ENCODE data around the gene FGD2.

DNA sequence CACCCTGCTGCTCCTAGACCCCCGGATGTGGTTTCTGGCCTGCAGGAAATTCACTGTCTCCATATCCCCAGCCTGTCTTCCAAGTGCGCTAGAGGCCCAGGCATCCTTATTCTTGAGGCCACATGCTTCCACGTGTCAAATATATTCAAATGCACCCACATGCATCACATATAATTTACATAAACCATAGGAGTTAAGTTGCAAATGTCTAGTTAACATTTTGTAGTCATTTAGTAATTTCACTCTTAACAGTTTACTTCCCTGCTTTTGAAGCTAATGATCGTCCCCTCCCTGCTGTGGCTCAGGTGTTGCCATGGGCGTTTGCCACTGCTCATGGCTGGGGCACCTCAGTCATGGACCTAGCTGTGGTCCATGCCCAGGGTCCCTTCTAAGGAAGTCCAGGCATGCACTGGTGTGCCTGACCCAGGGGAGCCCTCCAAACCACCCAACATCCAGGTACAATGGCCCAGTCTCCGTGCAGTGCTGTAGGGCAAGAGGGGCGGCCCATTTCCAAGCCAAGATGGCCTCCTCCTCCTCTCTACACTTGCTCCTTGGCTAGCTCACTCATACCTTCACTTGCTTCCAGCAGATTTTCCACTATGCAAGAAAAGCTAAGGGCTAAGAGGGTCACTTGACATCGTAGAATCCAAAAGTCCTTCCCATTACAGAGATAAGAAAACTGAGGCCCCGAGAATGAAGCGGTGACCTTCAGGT, 42.4 kb downstream of the FGD2 start:
- TF ChIP-seq, protein P1, sequence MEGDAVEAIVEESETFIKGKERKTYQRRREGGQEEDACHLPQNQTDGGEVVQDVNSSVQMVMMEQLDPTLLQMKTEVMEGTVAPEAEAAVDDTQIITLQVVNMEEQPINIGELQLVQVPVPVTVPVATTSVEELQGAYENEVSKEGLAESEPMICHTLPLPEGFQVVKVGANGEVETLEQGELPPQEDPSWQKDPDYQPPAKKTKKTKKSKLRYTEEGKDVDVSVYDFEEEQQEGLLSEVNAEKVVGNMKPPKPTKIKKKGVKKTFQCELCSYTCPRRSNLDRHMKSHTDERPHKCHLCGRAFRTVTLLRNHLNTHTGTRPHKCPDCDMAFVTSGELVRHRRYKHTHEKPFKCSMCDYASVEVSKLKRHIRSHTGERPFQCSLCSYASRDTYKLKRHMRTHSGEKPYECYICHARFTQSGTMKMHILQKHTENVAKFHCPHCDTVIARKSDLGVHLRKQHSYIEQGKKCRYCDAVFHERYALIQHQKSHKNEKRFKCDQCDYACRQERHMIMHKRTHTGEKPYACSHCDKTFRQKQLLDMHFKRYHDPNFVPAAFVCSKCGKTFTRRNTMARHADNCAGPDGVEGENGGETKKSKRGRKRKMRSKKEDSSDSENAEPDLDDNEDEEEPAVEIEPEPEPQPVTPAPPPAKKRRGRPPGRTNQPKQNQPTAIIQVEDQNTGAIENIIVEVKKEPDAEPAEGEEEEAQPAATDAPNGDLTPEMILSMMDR (IDR thresholded peaks at IDR 0.05; ENCODE audit: control extremely low read depth in 1 of 3, insufficient read depth in 1 of 3, low read depth in 1 of 3, low read length in 3 of 3) = no peak
- TF ChIP-seq POLR2A (IDR thresholded peaks at IDR 0.05; ENCODE audit: control extremely low read depth in 1 of 2, low read depth in 2 of 2, low read length in 2 of 2) (no peak), CBX5 (IDR thresholded peaks at IDR 0.05; ENCODE audit: low read depth, low read length) (no peak), TAF7 (optimal IDR thresholded peaks at IDR 0.05; ENCODE audit: borderline replicate concordance, low read depth, low read length) (no peak), SP1 (IDR thresholded peaks at IDR 0.05; ENCODE audit: low read depth, low read length) (no peak)

All from H1 (cell line).